SH-SY5Y (cell line): Measurements from ENCODE around the gene ZIC5.

ENCODE experiments used
- GATA2 ChIP-seq: IDR thresholded peaks from 2 replicates; pipeline ENCODE4 v1.6.1; 2011; ENCODE audit warnings: mild to moderate bottlenecking, low read depth, low read length
- GATA3 ChIP-seq: IDR thresholded peaks from 2 replicates; pipeline ENCODE4 v1.6.1; 2011; ENCODE audit warnings: low read depth, mild to moderate bottlenecking, low read length, moderate library complexity

GRCh38 chr13:99997702-99998214 is 26.2 kb upstream of the ZIC5 start:
- no peak for TF ChIP-seq GATA2
- TF ChIP-seq GATA3, result no peak
